Vagina (tissue), 2 donors: ENCODE measurements around the gene GPR176.

Experiments used
- CTCF ChIP-seq, 3 experiments: fragments of 450-650 bp in 2 of 3; fragments of 200-600 bp in 1 of 3; sonication (generic) in 1 of 3; IDR thresholded peaks; one replicate each; pipeline ENCODE4 v1.5.1; 2017 to 2019; ENCODE audit warnings: antibody characterized with exemption in 3 of 3, mild to moderate bottlenecking in 2 of 3, moderate library complexity in 2 of 3
- POLR2A ChIP-seq, 2 donors: fragments of 450-650 bp; IDR thresholded peaks; one replicate each; pipeline ENCODE4 v1.6.1; 2017; ENCODE audit warnings: antibody characterized with exemption in 2 of 2, mild to moderate bottlenecking in 2 of 2, moderate library complexity in 2 of 2
- POLR2AphosphoS5 ChIP-seq, 2 donors: sonication (generic); formaldehyde crosslinking; IDR thresholded peaks; one replicate each; pipeline ENCODE4 v1.9.0; 2017; ENCODE audit warnings: antibody characterized with exemption in 2 of 2, mild to moderate bottlenecking in 2 of 2, low read depth in 1 of 2; ENCODE audit not compliant: insufficient read depth in 1 of 2

- TF ChIP-seq CTCF (IDR thresholded peaks at IDR 0.05) (no peak), POLR2A (IDR thresholded peaks at IDR 0.05) (no peak), POLR2AphosphoS5 (IDR thresholded peaks at IDR 0.05; ENCODE audit: insufficient read depth in 1 of 2, low read depth in 1 of 2) (no peak)
These were observed 142.0 kb downstream of the GPR176 start for GRCh38 chr15:39778021-39778420.
